Kidney epithelial cell (primary cell): ENCODE measurements around the gene RAB3A. TPM values are rescaled to one million over a fixed set of nuclear protein-coding genes. Genes with fewer than 3 reads are reported as not detected.

Source experiments
- DNase-seq: peaks from one replicate; pipeline ENCODE4 v3.0.0-alpha.2; 2010; ENCODE audit warnings: low read depth
- H3K27me3 ChIP-seq: 2 replicates; pipeline ENCODE4 v1.6.0; 2011; ENCODE audit warnings: low read length; ENCODE audit not compliant: control insufficient read depth, insufficient read depth
- H3K36me3 ChIP-seq: 2 replicates; pipeline ENCODE4 v1.5.1; 2011; ENCODE audit warnings: low read length; ENCODE audit not compliant: control insufficient read depth, insufficient read depth
- H3K4me3 ChIP-seq: 2 replicates; pipeline ENCODE4 v1.5.1; 2011; ENCODE audit warnings: low read depth, mild to moderate bottlenecking, control low read depth, low read length
- total RNA-seq: library from RNA; depleted of rRNA; stranded (reverse); fragments of >200 nt; gene quantifications from 2 replicates; pipeline ENCODE4 v1.2.3, GENCODE V29; 2015
- TF ChIP-seq, protein P1 (sequence below): IDR thresholded peaks from 2 replicates; pipeline ENCODE4 v1.5.1; 2011; ENCODE audit warnings: mild to moderate bottlenecking, moderate library complexity, low read length, control low read depth, inconsistent platforms; ENCODE audit not compliant: insufficient read depth, poor library complexity, severe bottlenecking

The RAB3A gene
- total RNA-seq = 0.07 and 0.38 TPM in 2 replicates

GRCh38 chr19:18203863-18204393 lies at the start of gene RAB3A:
RAB3A (minus strand) TSS chr19:18204042; CDS start chr19:18202740, 1,302 bp downstream.
- Histone ChIP-seq H3K27me3 (peaks cover 15% of the 10 kb centered on the region), H3K4me3 (peak within 1 kb of the TSS; percentile 52), H3K36me3 (no peaks in the 10 kb centered on the region)
- peak; percentile 100 for DNase-seq
- TF ChIP-seq, protein P1, sequence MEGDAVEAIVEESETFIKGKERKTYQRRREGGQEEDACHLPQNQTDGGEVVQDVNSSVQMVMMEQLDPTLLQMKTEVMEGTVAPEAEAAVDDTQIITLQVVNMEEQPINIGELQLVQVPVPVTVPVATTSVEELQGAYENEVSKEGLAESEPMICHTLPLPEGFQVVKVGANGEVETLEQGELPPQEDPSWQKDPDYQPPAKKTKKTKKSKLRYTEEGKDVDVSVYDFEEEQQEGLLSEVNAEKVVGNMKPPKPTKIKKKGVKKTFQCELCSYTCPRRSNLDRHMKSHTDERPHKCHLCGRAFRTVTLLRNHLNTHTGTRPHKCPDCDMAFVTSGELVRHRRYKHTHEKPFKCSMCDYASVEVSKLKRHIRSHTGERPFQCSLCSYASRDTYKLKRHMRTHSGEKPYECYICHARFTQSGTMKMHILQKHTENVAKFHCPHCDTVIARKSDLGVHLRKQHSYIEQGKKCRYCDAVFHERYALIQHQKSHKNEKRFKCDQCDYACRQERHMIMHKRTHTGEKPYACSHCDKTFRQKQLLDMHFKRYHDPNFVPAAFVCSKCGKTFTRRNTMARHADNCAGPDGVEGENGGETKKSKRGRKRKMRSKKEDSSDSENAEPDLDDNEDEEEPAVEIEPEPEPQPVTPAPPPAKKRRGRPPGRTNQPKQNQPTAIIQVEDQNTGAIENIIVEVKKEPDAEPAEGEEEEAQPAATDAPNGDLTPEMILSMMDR = no peak

GRCh38 chr19:18253130-18253529 lies 49.3 kb upstream of the RAB3A start:
- Histone ChIP-seq H3K36me3 (no peaks in the 10 kb centered on the region), H3K27me3 (peaks cover 17% of the 10 kb centered on the region), H3K4me3 (no peak overlapping the region)
- TF ChIP-seq, protein P1 = no peak
- no peak for DNase-seq

DNA sequence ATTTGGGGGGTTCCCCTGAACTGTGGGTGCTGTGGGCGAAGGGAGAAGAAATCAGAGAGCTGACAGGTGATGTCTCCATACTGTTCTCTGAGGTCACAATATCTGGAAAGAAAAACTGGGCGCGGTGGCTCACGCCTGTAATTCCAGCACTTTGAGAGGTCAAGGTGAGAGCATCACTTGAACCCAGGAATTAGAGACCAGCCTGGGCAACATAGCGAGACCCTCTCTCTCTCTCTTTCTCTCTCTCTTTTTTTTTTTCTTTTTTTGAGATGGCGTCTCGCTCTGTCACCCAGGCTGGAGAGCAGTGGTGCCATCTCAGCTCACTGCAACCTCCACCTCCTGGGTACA lies 48.5 kb upstream of the RAB3A start:
- DNase-seq = no peak
- TF ChIP-seq, protein P1 = no peak
- Histone ChIP-seq H3K36me3 (no peaks in the 10 kb centered on the region), H3K27me3 (peaks cover 20% of the 10 kb centered on the region), H3K4me3 (no peak overlapping the region)

DNA sequence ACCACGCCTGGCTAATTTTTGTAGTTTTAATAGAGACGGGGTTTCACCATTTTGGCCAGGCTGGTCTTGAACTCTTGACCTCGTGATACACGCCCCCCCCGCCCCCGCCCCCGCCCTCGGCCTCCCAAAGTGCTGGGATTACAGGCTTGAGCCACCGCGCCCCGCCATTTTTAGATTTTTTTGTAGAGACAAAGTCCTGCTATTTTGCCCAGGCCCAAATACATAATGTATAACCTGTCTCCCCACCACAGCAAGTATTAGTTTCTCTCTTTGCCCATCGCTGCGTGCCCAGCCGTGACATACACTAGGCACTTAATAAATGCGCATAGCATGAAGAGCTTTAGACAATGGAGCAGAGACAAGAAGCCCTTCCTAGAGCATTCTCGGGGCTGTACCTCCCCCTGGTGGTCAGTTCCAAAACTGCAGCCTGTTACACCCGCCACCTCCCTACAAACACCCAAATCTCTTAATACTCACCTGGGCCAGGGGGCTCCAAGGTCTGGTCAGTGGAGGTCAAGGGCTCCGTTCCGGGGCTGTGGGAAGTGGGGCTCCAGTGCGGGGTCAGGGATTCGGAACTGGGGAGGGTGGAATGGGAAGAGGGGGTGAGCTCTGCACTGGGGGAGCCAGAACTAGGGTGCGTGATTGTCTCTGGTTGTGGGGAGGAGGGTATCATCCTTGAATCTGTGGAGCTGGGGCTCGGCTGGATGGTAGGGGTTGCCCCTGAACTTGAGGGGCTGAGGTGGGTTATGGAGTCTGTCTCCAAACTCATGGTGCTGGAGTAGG lies 47.9 kb upstream of the RAB3A start:
- H3K27me3 ChIP-seq = peaks cover 22% of the 10 kb centered on the region
- H3K4me3 ChIP-seq = no peak overlapping the region
- TF ChIP-seq, protein P1 = peak; percentile 93
- DNase-seq = no peak
- no peaks in the 10 kb centered on the region for H3K36me3 ChIP-seq

DNA sequence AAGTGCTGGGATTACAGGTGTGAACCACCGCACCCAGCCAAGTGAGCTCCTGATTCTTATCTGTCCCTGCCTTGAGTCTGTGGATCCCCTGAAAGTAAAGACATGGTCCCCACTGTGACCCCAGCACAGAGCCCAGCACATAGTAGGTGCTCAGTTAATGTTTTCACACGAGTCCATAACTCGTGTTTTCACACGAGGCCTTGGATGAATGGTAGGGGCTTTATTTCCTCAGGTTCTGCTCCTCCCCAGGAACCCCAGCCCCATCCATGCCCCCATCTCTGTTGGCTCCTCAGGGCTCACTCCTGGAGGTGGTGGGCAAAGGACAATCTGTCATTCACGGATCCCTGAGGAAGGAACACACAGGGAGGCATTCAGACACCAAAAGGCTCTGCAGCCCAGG lies 46.0 kb upstream of the RAB3A start:
- DNase-seq = no peak
- no peak overlapping the region for H3K4me3 ChIP-seq
- peaks cover 14% of the 10 kb centered on the region for H3K27me3 ChIP-seq
- no peaks in the 10 kb centered on the region for H3K36me3 ChIP-seq
- TF ChIP-seq, protein P1 = no peak

- TF ChIP-seq, protein P1 = no peak
- H3K27me3 ChIP-seq = peaks cover 5% of the 10 kb centered on the region
- no peaks in the 10 kb centered on the region for H3K36me3 ChIP-seq
- no peak overlapping the region for H3K4me3 ChIP-seq
- DNase-seq = no peak
Observed at GRCh38 chr19:18245297-18245696, 41.5 kb upstream of the RAB3A start.
